ENCODE measurements around the gene TMPRSS13. TPM values are rescaled to one million over a fixed set of nuclear protein-coding genes. Genes with fewer than 3 reads are reported as not detected.

The TMPRSS13 gene
- total and polyA plus RNA-seq, 4 donors: 0.45 to 1.0 (median 0.54) TPM; not detected in 1

GRCh38 chr11:117862019-117862725 lies 67.0 kb downstream of the TMPRSS13 start:
- H3K4me3 ChIP-seq (ENCODE audit: low read length in 2 of 2): no peak overlapping the region
- WGBS, 2 donors: 82 to 91% methylated on average over 12 of the region's 12 CpGs
- ATAC-seq (ENCODE audit: low FRiP score): no peak
- H3K27me3 ChIP-seq (ENCODE audit: control insufficient read depth in 1 of 2, insufficient read depth in 2 of 2, low read length in 1 of 2): no peaks in the 10 kb centered on the region
- H3K36me3 ChIP-seq (ENCODE audit: control insufficient read depth in 1 of 2, insufficient read depth in 2 of 2, low read length in 1 of 2): no peaks in the 10 kb centered on the region
- DNase-seq: no peak
- intact Hi-C loops (cut with DNase I): no loop called here
- H3K27ac ChIP-seq (ENCODE audit: low read depth in 1 of 2, low read length in 2 of 2): no peak overlapping the region
- no peaks in the 10 kb centered on the region for H3K4me1 ChIP-seq (ENCODE audit: control insufficient read depth in 1 of 2, insufficient read depth in 2 of 2, low read length in 2 of 2)
- no peaks in the 10 kb centered on the region for H3K9me3 ChIP-seq (ENCODE audit: control insufficient read depth, low read length)

- ATAC-seq (ENCODE audit: low FRiP score) (peak; percentile 55), DNase-seq (no peak)
- no peaks in the 10 kb centered on the region for H3K4me1 ChIP-seq (ENCODE audit: control insufficient read depth in 1 of 2, insufficient read depth in 2 of 2, low read length in 2 of 2)
- H3K4me3 ChIP-seq (ENCODE audit: low read length in 2 of 2): no peak overlapping the region
- no peaks in the 10 kb centered on the region for H3K36me3 ChIP-seq (ENCODE audit: control insufficient read depth in 1 of 2, insufficient read depth in 2 of 2, low read length in 1 of 2)
- 61 to 67% methylated on average over 13 of the region's 13 CpGs for WGBS, 2 donors
- no peak overlapping the region for H3K27ac ChIP-seq (ENCODE audit: low read depth in 1 of 2, low read length in 2 of 2)
- H3K9me3 ChIP-seq (ENCODE audit: control insufficient read depth, low read length): no peaks in the 10 kb centered on the region
- intact Hi-C loops (cut with DNase I): no loop called here
- no peaks in the 10 kb centered on the region for H3K27me3 ChIP-seq (ENCODE audit: control insufficient read depth in 1 of 2, insufficient read depth in 2 of 2, low read length in 1 of 2)
These were observed 67.8 kb downstream of the TMPRSS13 start for GRCh38 chr11:117861151-117862018.

GRCh38 chr11:117860139-117860538 lies 69.1 kb downstream of the TMPRSS13 start:
- DNase-seq: no peak
- H3K27ac ChIP-seq (ENCODE audit: low read depth in 1 of 2, low read length in 2 of 2): no peak overlapping the region

GRCh38 chr11:117859488-117860112 lies 69.6 kb downstream of the TMPRSS13 start:
- Histone ChIP-seq H3K4me3 (ENCODE audit: low read length in 2 of 2) (no peak overlapping the region), H3K27ac (ENCODE audit: low read depth in 1 of 2, low read length in 2 of 2) (no peak overlapping the region), H3K36me3 (ENCODE audit: control insufficient read depth in 1 of 2, insufficient read depth in 2 of 2, low read length in 1 of 2) (no peaks in the 10 kb centered on the region), H3K9me3 (ENCODE audit: control insufficient read depth, low read length) (no peaks in the 10 kb centered on the region), H3K27me3 (ENCODE audit: control insufficient read depth in 1 of 2, insufficient read depth in 2 of 2, low read length in 1 of 2) (no peaks in the 10 kb centered on the region), H3K4me1 (ENCODE audit: control insufficient read depth in 1 of 2, insufficient read depth in 2 of 2, low read length in 2 of 2) (no peaks in the 10 kb centered on the region)
- no peak for ATAC-seq (ENCODE audit: low FRiP score)
- intact Hi-C loops (cut with DNase I): no loop called here
- DNase-seq: no peak
- WGBS, 2 donors: 85% methylated on average over 9 of the region's 9 CpGs

More at GRCh38 chr11:117860139-117860538, 69.1 kb downstream of the TMPRSS13 start:
- Histone ChIP-seq H3K27me3 (ENCODE audit: control insufficient read depth in 1 of 2, insufficient read depth in 2 of 2, low read length in 1 of 2) (no peaks in the 10 kb centered on the region), H3K4me1 (ENCODE audit: control insufficient read depth in 1 of 2, insufficient read depth in 2 of 2, low read length in 2 of 2) (no peaks in the 10 kb centered on the region), H3K9me3 (ENCODE audit: control insufficient read depth, low read length) (no peaks in the 10 kb centered on the region), H3K4me3 (ENCODE audit: low read length in 2 of 2) (no peak overlapping the region), H3K36me3 (ENCODE audit: control insufficient read depth in 1 of 2, insufficient read depth in 2 of 2, low read length in 1 of 2) (no peaks in the 10 kb centered on the region)
- 83 to 97% methylated on average over 6 of the region's 6 CpGs for WGBS, 2 donors
- ATAC-seq (ENCODE audit: low FRiP score): no peak
- intact Hi-C loops (cut with DNase I): no loop called here

- WGBS, 2 donors: 85 to 96% methylated on average over 10 of the region's 10 CpGs
- Histone ChIP-seq H3K27ac (ENCODE audit: low read depth in 1 of 2, low read length in 2 of 2) (no peak overlapping the region), H3K9me3 (ENCODE audit: control insufficient read depth, low read length) (no peaks in the 10 kb centered on the region), H3K4me1 (ENCODE audit: control insufficient read depth in 1 of 2, insufficient read depth in 2 of 2, low read length in 2 of 2) (no peaks in the 10 kb centered on the region), H3K27me3 (ENCODE audit: control insufficient read depth in 1 of 2, insufficient read depth in 2 of 2, low read length in 1 of 2) (no peaks in the 10 kb centered on the region), H3K4me3 (ENCODE audit: low read length in 2 of 2) (no peak overlapping the region), H3K36me3 (ENCODE audit: control insufficient read depth in 1 of 2, insufficient read depth in 2 of 2, low read length in 1 of 2) (no peaks in the 10 kb centered on the region)
- intact Hi-C loops (cut with DNase I): no loop called here
- ATAC-seq (ENCODE audit: low FRiP score) (no peak), DNase-seq (no peak)
These were observed 70.1 kb downstream of the TMPRSS13 start for GRCh38 chr11:117859061-117859460.

- Histone ChIP-seq H3K4me1 (ENCODE audit: control insufficient read depth in 1 of 2, insufficient read depth in 2 of 2, low read length in 2 of 2) (no peaks in the 10 kb centered on the region), H3K4me3 (ENCODE audit: low read length in 2 of 2) (no peak overlapping the region), H3K36me3 (ENCODE audit: control insufficient read depth in 1 of 2, insufficient read depth in 2 of 2, low read length in 1 of 2) (no peaks in the 10 kb centered on the region), H3K27me3 (ENCODE audit: control insufficient read depth in 1 of 2, insufficient read depth in 2 of 2, low read length in 1 of 2) (no peaks in the 10 kb centered on the region), H3K27ac (ENCODE audit: low read depth in 1 of 2, low read length in 2 of 2) (no peak overlapping the region), H3K9me3 (ENCODE audit: control insufficient read depth, low read length) (peaks cover 1% of the 10 kb centered on the region)
- intact Hi-C loops (cut with DNase I): no loop called here
- ATAC-seq (ENCODE audit: low FRiP score) (no peak), DNase-seq (no peak)
- WGBS, 2 donors: 64 to 65% methylated on average over 11 of the region's 11 CpGs
These were observed 71.3 kb downstream of the TMPRSS13 start for GRCh38 chr11:117857734-117858414.

- ATAC-seq (ENCODE audit: low FRiP score): no peak
- WGBS, 2 donors: 93% methylated on average over 13 of the region's 13 CpGs
- H3K9me3 ChIP-seq (ENCODE audit: control insufficient read depth, low read length): peaks cover 1% of the 10 kb centered on the region
- no peak overlapping the region for H3K4me3 ChIP-seq (ENCODE audit: low read length in 2 of 2)
- intact Hi-C loops (cut with DNase I): no loop called here
- no peak overlapping the region for H3K27ac ChIP-seq (ENCODE audit: low read depth in 1 of 2, low read length in 2 of 2)
- H3K27me3 ChIP-seq (ENCODE audit: control insufficient read depth in 1 of 2, insufficient read depth in 2 of 2, low read length in 1 of 2): peaks cover 0 to 3% of the 10 kb centered on the region in 2 donors
- no peak for DNase-seq
- no peaks in the 10 kb centered on the region for H3K4me1 ChIP-seq (ENCODE audit: control insufficient read depth in 1 of 2, insufficient read depth in 2 of 2, low read length in 2 of 2)
- no peaks in the 10 kb centered on the region for H3K36me3 ChIP-seq (ENCODE audit: control insufficient read depth in 1 of 2, insufficient read depth in 2 of 2, low read length in 1 of 2)
These were observed 73.1 kb downstream of the TMPRSS13 start for GRCh38 chr11:117855912-117856651.

Measured in aorta (tissue), 5 donors.